Femur (tissue), 1 donor: Measurements from ENCODE around the gene KRTAP5-9.
"Not testable (repeated sequence)": the region's sequence is repeated elsewhere in the genome, so short reads cannot be mapped to it uniquely, and the experiment has no call there.

Experiments used
- DNase-seq: peaks from one replicate; pipeline ENCODE4 v3.0.0-alpha.2; 2017

The KRTAP5-9 gene

GRCh38 chr11:71548120-71548519, at the start of gene KRTAP5-9:
KRTAP5-9 (plus strand) TSS chr11:71548420; CDS start chr11:71548658, 238 bp downstream.
- DNase-seq = no peak

DNA sequence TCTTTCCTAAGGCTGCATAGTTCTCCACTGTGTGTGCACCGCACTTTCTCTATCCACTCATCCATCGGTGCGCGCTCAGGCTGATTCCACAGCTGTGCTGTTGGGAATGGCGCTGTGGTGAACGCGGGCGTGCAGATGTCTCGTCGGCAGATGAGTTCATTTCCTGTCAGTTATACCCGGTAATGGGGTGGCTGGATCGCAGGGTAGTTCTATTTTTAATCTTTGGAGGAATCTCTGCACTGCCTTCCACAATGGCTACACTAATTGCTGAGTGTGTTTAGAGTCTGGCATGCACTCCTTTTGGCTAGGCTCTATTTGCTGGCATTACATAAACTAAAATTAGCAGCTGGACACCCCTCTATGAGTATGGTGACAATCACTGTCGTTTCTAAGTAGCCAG, 49.1 kb upstream of the KRTAP5-9 start:
- DNase-seq = no peak

DNA sequence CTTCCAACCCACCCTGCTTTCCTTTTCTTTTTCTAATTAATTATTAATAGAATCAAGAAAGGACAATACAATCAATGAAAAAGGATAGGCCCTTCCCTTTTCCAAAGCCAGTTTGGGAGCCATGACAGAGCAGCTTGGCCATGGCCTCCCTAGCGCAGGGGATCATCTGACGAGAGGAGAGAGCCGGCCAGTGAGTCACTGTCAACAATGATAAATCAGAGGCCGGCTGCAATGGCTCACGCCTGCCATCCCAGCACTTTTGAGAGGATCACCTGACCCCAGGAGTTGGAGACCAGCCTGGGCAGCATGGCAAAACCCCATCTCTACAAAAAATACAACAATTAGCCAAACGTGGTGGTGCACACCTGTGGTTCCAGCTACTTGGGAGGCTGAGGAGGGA, 48.7 kb upstream of the KRTAP5-9 start:
- no peak for DNase-seq

- DNase-seq = peak; percentile 47
Measured at GRCh38 chr11:71500601-71501021, 47.6 kb upstream of the KRTAP5-9 start.

- DNase-seq = no peak
Measured at GRCh38 chr11:71501071-71501985, 46.9 kb upstream of the KRTAP5-9 start.

DNA sequence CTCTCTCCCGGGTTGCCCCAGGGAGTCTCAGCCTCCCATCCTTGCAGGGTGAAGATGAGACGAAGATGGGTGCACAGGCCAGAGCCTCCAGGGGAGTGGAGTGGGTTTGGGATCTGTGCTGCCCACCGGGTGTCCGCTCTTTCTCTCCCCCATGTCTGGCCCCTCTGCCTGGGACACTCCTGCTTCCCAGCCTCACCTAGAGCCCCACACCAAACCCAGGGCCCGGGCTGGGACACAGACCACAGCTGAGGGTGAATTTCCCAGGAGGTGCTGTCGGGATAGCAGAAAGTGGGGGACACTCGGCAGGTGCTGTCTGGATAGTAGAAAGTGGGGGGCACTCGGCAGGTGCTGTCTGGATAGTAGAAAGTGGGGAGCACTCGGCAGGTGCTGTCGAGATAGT, 46.2 kb upstream of the KRTAP5-9 start:
- DNase-seq = no peak

GRCh38 chr11:71502871-71503435, 45.3 kb upstream of the KRTAP5-9 start:
- DNase-seq = no peak

- DNase-seq = no peak
Measured at GRCh38 chr11:71504531-71504930, 43.7 kb upstream of the KRTAP5-9 start.

DNA sequence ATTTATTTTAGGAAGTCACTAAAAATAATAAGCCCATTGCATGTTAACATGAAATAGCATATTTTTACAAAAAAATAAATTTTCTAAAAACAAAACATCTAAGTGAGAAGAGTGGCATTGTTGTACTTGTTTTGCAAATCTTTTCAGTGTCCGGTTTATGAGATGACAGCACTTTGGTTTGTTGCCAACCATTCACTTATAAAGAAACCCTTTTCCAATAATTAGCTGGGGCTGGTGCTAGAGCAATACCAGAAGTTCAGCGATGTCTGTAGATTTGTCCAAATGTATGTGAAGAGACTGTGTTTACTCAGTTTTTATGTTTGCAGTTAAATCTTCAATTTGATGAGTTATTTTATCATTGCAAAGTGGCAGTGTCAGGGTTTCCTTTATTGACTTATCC, 43.2 kb upstream of the KRTAP5-9 start:
- DNase-seq = no peak

- DNase-seq = no peak
Measured at GRCh38 chr11:71505781-71506180, 42.4 kb upstream of the KRTAP5-9 start.

GRCh38 chr11:71507102-71507501, 41.1 kb upstream of the KRTAP5-9 start:
- DNase-seq = no peak

- no peak for DNase-seq
Measured at GRCh38 chr11:71518506-71519471, 29.4 kb upstream of the KRTAP5-9 start.

DNA sequence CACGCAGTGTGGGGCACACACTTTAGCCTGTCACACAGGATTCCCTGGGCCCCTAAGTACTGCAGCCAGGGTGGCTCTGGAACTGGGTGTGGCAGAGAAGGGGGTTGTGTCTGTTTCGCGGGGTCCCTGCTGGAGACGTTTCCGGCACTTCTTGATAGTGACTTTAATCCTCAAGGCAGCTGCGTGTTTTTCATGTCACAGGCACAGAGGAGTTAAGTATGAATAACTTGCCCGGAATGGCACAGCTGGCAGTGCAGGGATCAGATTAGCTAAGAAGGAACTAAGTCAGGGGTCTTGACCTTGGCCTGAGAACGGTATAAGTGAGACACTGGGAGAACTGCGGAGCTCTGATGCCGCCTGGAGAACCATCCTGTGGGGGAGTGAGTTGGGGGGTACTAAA, 28.7 kb upstream of the KRTAP5-9 start:
- no peak for DNase-seq

GRCh38 chr11:71525188-71525937, 22.9 kb upstream of the KRTAP5-9 start:
- DNase-seq = no peak

DNA sequence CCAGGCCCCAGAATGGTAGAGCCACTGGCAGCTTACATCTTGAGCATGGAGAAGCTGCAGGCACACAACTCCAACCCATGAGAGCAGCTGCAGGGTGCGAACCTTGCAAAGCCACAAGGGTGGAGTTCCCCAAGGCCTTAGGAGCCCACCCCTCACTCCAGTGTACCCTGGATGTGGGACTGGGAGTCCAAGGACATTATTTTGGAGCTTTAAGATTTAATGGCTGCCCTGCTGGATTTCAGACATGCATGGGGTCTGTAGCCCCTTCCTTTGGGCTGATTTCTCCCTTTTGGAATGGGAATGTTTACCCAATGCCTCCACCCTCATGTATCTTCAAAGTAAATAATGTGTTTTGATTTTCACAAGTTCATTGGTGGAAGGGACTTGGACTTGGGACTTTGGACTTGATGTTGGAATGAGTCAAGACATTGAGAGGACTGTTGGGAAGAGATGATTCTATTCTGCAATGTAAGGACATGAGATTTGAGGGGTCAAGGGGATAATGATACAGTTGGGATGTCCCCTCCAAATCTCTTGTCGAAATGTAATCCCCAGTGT, 22.2 kb upstream of the KRTAP5-9 start:
- DNase-seq = no peak

DNA sequence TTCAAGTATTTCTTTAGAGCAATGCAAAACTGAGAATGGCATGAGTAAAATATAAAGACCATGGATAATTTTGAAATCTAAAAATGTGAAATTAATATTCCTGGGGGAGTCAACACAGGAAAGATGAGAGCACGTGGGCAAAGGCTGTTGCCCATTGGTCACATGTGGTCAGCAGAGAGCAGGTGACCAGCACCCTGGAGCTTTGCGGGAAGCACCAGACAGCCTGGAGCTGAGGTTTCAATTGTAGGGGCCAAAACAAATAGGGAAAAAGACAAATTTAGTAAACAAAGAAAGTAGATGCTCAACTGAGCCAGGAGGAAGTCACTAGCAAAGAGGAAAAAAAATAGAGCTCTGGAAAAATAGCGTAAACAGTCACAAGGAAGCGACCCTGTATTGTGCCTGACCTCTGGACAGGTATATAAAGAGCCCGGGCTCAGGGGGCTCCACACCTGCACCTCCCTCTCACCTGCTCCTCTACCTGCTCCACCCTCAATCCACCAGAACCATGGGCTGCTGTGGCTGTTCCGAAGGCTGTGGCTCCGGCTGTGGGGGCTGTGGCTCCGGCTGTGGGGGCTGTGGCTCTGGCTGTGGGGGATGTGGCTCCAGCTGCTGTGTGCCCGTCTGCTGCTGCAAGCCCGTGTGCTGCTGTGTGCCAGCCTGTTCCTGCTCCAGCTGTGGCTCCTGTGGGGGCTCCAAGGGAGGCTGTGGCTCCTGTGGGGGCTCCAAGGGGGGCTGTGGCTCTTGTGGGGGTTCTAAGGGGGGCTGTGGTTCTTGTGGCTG, 21.2 kb upstream of the KRTAP5-9 start, which contains the start of gene KRTAP5-7:
KRTAP5-7 (plus strand) TSS at position 472 of the 780 bp plus-strand sequence; CDS start at position 506, 34 bp downstream.
- not testable (repeated sequence) for DNase-seq

DNA sequence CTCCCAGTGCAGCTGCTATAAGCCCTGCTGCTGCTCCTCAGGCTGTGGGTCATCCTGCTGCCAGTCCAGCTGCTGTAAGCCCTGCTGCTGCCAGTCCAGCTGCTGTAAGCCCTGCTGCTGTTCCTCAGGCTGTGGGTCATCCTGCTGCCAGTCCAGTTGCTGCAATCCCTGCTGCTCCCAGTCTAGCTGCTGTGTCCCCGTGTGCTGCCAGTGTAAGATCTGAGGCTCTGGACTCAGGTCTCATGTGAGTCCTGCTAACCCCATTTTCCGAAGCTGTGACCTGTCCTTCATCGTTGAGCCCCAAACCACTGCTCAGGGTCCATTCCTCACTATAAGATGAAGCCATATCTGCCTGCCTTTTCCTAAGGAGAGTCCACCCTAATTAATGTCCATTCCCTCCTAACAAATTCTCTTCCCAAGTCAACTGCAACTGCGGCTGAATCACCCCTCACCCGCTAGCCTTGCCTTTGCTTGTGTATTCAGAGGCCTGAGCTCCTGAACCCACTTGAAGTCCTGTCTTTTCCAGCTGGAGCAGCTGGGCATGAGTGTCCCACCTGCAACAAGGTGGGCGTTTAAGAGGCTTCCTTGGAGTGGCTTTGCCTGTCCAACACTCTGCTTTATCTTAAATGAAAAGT, 20.5 kb upstream of the KRTAP5-9 start:
- no peak for DNase-seq

- no peak for DNase-seq
Measured at GRCh38 chr11:71530602-71531001, 17.6 kb upstream of the KRTAP5-9 start.

DNA sequence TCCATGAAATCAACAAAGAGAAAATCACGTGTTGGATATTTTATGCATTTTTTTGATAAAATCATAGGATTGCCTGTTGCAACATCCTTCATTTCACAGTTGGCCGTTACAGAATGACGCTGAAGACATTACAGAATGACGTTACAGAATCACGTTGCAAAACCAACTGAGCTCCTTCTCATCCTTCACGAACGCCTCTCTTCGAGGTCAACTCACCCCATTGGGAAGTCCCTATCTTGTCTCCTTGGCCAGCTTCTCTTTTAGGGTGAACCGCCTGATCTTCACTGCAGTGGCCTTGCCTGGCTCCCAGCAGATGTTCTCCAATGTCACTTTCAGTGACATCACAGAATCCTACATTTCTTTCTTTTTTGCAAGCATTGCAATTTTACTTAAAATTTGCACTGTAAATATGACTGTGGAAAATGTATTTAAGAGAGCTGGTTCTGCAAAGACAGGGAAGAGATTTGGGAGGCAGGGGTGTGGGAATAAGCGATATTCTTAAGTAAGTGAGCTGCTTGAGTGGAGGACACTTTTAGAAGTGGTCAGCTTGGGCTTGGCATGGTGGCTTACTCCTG, 16.1 kb upstream of the KRTAP5-9 start:
- no peak for DNase-seq
